Measurements from ENCODE around the gene PRPF19. TPM values are rescaled to one million over a fixed set of nuclear protein-coding genes. Genes with fewer than 3 reads are reported as not detected.

PRPF19 gene
- total and polyA plus RNA-seq, 2 of the 8 experiments (the other 6 are each of a cell fraction or from before 2014, with no cell fraction given), result 107 to 141 TPM

DNA sequence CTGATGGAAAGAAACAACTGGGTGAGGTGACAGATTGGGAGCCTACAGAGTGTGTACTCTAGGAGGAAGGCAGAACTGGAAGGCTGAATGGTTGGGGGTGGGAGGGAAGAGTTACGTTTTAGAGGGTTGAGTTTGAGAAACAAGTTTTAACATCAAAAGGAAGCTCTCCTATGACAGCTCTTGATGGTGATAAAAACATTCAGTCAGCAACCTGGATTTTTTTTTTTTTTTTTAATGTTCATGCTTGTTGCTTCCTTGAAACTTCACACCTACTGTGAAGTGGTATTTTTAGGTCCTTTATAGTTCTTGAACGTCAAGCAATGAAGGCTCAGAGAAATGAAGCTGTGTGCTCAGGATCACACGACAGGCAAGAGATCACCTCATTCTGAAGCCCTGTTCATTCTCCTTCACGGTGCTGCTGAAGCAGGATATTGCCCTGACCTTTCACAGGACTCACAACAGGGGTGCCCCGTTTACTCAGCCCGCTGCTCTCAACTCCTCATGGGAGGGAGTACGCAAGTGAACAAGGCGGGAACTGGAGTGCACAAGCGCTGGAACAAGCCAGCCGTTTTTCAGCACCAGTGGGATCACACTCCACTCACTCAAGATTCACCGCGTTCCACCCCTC lies 6.0 kb upstream of the PRPF19 start:
- TF ChIP-seq NANOG (IDR thresholded peaks at IDR 0.05; ENCODE audit: insufficient read depth, low read depth, low read length, poor library complexity, severe bottlenecking), result no peak
- TF ChIP-seq, protein P1, sequence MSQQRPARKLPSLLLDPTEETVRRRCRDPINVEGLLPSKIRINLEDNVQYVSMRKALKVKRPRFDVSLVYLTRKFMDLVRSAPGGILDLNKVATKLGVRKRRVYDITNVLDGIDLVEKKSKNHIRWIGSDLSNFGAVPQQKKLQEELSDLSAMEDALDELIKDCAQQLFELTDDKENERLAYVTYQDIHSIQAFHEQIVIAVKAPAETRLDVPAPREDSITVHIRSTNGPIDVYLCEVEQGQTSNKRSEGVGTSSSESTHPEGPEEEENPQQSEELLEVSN (IDR thresholded peaks at IDR 0.05), result peak; percentile 51; the same call in 1 of the 2 replicates
- Histone ChIP-seq H4K91ac (replicated peaks; ENCODE audit: insufficient read length, low read length) (peak overlapping the region; percentile 30), H4K5ac (ENCODE audit: insufficient read length, low read depth, low read length) (no peak overlapping the region), H3K14ac (ENCODE audit: insufficient read length) (no peak overlapping the region), H3K79me1 (ENCODE audit: low read depth, low read length) (no peaks in the 10 kb centered on the region), H2AK5ac (ENCODE audit: low read depth, low read length) (no peak overlapping the region), H2BK5ac (ENCODE audit: low read depth, low read length) (no peak overlapping the region), H3K4me3 (ENCODE audit: extremely low read depth in 1 of 4, insufficient read depth in 2 of 4, low read depth in 3 of 4, low read length in 4 of 4) (no peak overlapping the region), H2BK20ac (ENCODE audit: low read length) (no peak overlapping the region; the same call in 1 of the 2 replicates), H3K9ac (replicated peaks in 1 of 4; ENCODE audit: extremely low read depth in 1 of 4, low read depth in 3 of 4, low read length in 3 of 4) (no peak overlapping the region; a peak in 1 of 7 replicates), H2BK12ac (ENCODE audit: low read depth, low read length) (0 out of 2 replicates have a peak overlapping the region, but pooled peaks have one; percentile 29), H3K23ac (ENCODE audit: insufficient read length) (no peak overlapping the region), H2AFZ (ENCODE audit: low read length) (peak overlapping the region; percentile 85), H3K56ac (replicated peaks; ENCODE audit: insufficient read length, low read depth, low read length) (no peak overlapping the region), H3K9me3 (ENCODE audit: insufficient read depth in 2 of 2, low read depth in 1 of 2, low read length in 1 of 2) (no peaks in the 10 kb centered on the region), H3K27ac (ENCODE audit: low read depth, low read length) (no peak overlapping the region), H3K4ac (replicated peaks; ENCODE audit: insufficient read length, low read depth, low read length) (no peak overlapping the region), H3K27me3 (replicated peaks in 1 of 4; ENCODE audit: control insufficient read depth in 3 of 4, extremely low read depth in 1 of 4, insufficient read depth in 3 of 4, low read length in 3 of 4) (peaks cover 0 to 2% (median 0%) of the 10 kb centered on the region in 4 experiments; a peak in 1 of 7 replicates), H2BK120ac (replicated peaks; ENCODE audit: low read depth, low read length) (no peak overlapping the region), H3K36me3 (ENCODE audit: control insufficient read depth in 2 of 4, insufficient read depth in 4 of 4, low read length in 3 of 4) (no peaks in the 10 kb centered on the region), H3K23me2 (ENCODE audit: low read depth, low read length) (peaks cover 8% of the 10 kb centered on the region), H3K18ac (ENCODE audit: extremely low read depth, low read length) (no peak overlapping the region), H4K20me1 (replicated peaks in 1 of 2; ENCODE audit: control insufficient read depth in 1 of 2, insufficient read depth in 2 of 2, low read length in 2 of 2) (peaks cover 0 to 2% of the 10 kb centered on the region in 2 experiments), H4K8ac (ENCODE audit: extremely low read depth, insufficient read depth, low read length) (peak overlapping the region; percentile 30; the same call in 1 of the 2 replicates), H3K79me2 (ENCODE audit: control insufficient read depth in 1 of 2, insufficient read depth in 2 of 2, low read length in 2 of 2) (peaks cover 5 to 10% of the 10 kb centered on the region in 2 experiments), H2BK15ac (ENCODE audit: low read length) (no peak overlapping the region), H3K4me2 (ENCODE audit: insufficient read depth in 1 of 2, low read depth in 2 of 2, low read length in 2 of 2) (no peak overlapping the region; a peak in 1 of 4 replicates), H3K4me1 (replicated peaks in 1 of 4; ENCODE audit: control insufficient read depth in 3 of 4, insufficient read depth in 4 of 4, low read length in 3 of 4) (peaks cover 10 to 27% (median 18%) of the 10 kb centered on the region in 4 experiments)
- CTCF ChIA-PET (ENCODE audit: partially characterized antibody), result interaction anchor here (0.8 to 2.6 kb wide), 7 partner anchors 9 to 214 kb away, joined by 3 to 9 read pairs (median 5); no protein-coding TSS in a partner anchor
- POLR2A ChIA-PET (ENCODE audit: partially characterized antibody), result interaction anchor here (1.7 to 4.1 kb wide), 2 partner anchors 12 to 17 kb away, joined by 5 to 26 read pairs; partner anchors contain the start of gene TMEM132A
- FAIRE-seq (no peak), DNase-seq (ENCODE audit: low read depth in 1 of 2, low spot score in 2 of 2) (no peak)
- 84 to 100% methylated on average over 1 to 11 of the region's 12 CpGs for WGBS, 2 experiments (ENCODE audit: extremely low coverage in 1 of 2, insufficient coverage in 1 of 2, insufficient read length in 1 of 2, insufficient replicate concordance in 2 of 2, low coverage in 1 of 2, low lambda C conversion rate in 2 of 2, missing lambda C conversion rate in 1 of 2)
